Measurements from ENCODE around the gene CLEC18A.
"Not testable (repeated sequence)": the region's sequence is repeated elsewhere in the genome, so short reads cannot be mapped to it uniquely, and the experiment has no call there.

The CLEC18A gene

GRCh38 chr16:69942627-69943170 lies 8.4 kb upstream of the CLEC18A start:
- DNase-seq (ENCODE audit: low read depth, low spot score) = no peak
- H3K4me3 ChIP-seq (ENCODE audit: low read length) = no peak overlapping the region

GRCh38 chr16:69943241-69944036 lies 7.7 kb upstream of the CLEC18A start:
- not testable (repeated sequence) for H3K4me3 ChIP-seq (ENCODE audit: low read length); DNase-seq (ENCODE audit: low read depth, low spot score)

GRCh38 chr16:69950411-69950810 lies 723 bp upstream of the CLEC18A start:
- not testable (repeated sequence) for H3K4me3 ChIP-seq (ENCODE audit: low read length); DNase-seq (ENCODE audit: low read depth, low spot score)

- DNase-seq (ENCODE audit: low read depth, low spot score); H3K4me3 ChIP-seq (ENCODE audit: low read length): not testable (repeated sequence)
These were observed 518 bp downstream of the CLEC18A start for GRCh38 chr16:69951672-69952031.

- H3K4me3 ChIP-seq (ENCODE audit: low read length); DNase-seq (ENCODE audit: low read depth, low spot score): not testable (repeated sequence)
These were observed 982 bp downstream of the CLEC18A start for GRCh38 chr16:69952116-69952515.

- not testable (repeated sequence) for H3K4me3 ChIP-seq (ENCODE audit: low read length); DNase-seq (ENCODE audit: low read depth, low spot score)
These were observed 1.6 kb downstream of the CLEC18A start for GRCh38 chr16:69952572-69953355.

GRCh38 chr16:69954241-69954640 lies 3.1 kb downstream of the CLEC18A start:
- DNase-seq (ENCODE audit: low read depth, low spot score); H3K4me3 ChIP-seq (ENCODE audit: low read length): not testable (repeated sequence)

GRCh38 chr16:69963312-69963711 lies 12.2 kb downstream of the CLEC18A start:
- DNase-seq (ENCODE audit: low read depth, low spot score); H3K4me3 ChIP-seq (ENCODE audit: low read length): not testable (repeated sequence)

GRCh38 chr16:69964960-69965660 lies 14.0 kb downstream of the CLEC18A start:
- H3K4me3 ChIP-seq (ENCODE audit: low read length); DNase-seq (ENCODE audit: low read depth, low spot score): not testable (repeated sequence)

- DNase-seq (ENCODE audit: low read depth, low spot score); H3K4me3 ChIP-seq (ENCODE audit: low read length): not testable (repeated sequence)
These were observed 14.5 kb downstream of the CLEC18A start for GRCh38 chr16:69965661-69966054.

GRCh38 chr16:69967688-69968087 lies 16.6 kb downstream of the CLEC18A start:
- DNase-seq (ENCODE audit: low read depth, low spot score); H3K4me3 ChIP-seq (ENCODE audit: low read length): not testable (repeated sequence)

GRCh38 chr16:69968125-69968524 lies 17.0 kb downstream of the CLEC18A start:
- H3K4me3 ChIP-seq (ENCODE audit: low read length); DNase-seq (ENCODE audit: low read depth, low spot score): not testable (repeated sequence)

- DNase-seq (ENCODE audit: low read depth, low spot score); H3K4me3 ChIP-seq (ENCODE audit: low read length): not testable (repeated sequence)
These were observed 18.5 kb downstream of the CLEC18A start for GRCh38 chr16:69969657-69970056.

GRCh38 chr16:69972120-69972519 lies 21.0 kb downstream of the CLEC18A start:
- H3K4me3 ChIP-seq (ENCODE audit: low read length); DNase-seq (ENCODE audit: low read depth, low spot score): not testable (repeated sequence)

GRCh38 chr16:69972935-69973334 lies 21.8 kb downstream of the CLEC18A start:
- not testable (repeated sequence) for H3K4me3 ChIP-seq (ENCODE audit: low read length); DNase-seq (ENCODE audit: low read depth, low spot score)

GRCh38 chr16:69985196-69985595 lies 34.1 kb downstream of the CLEC18A start:
- H3K4me3 ChIP-seq (ENCODE audit: low read length) = not testable (repeated sequence)
- DNase-seq (ENCODE audit: low read depth, low spot score) = peak; percentile 50

GRCh38 chr16:69997956-69998355 lies 46.8 kb downstream of the CLEC18A start:
- not testable (repeated sequence) for DNase-seq (ENCODE audit: low read depth, low spot score); H3K4me3 ChIP-seq (ENCODE audit: low read length)

GRCh38 chr16:69999801-70000200 lies 48.7 kb downstream of the CLEC18A start:
- not testable (repeated sequence) for DNase-seq (ENCODE audit: low read depth, low spot score); H3K4me3 ChIP-seq (ENCODE audit: low read length)

- not testable (repeated sequence) for H3K4me3 ChIP-seq (ENCODE audit: low read length); DNase-seq (ENCODE audit: low read depth, low spot score)
These were observed 52.4 kb downstream of the CLEC18A start for GRCh38 chr16:70003511-70003910.

Data from Jurkat, Clone E6-1 (cell line).